GM10266 (cell line): Measurements from ENCODE around the gene SORBS1.

Experiments
- DNase-seq: peaks from one replicate; pipeline ENCODE4 v3.0.0; 2012; ENCODE audit errors: extremely low spot score
- TF ChIP-seq, protein P1 (sequence below): IDR thresholded peaks from 2 replicates; pipeline ENCODE4 v1.5.1; 2012; ENCODE audit warnings: mild to moderate bottlenecking, low read depth; ENCODE audit not compliant: control insufficient read depth, insufficient read depth; ENCODE audit errors: missing control alignments

Gene SORBS1

DNA sequence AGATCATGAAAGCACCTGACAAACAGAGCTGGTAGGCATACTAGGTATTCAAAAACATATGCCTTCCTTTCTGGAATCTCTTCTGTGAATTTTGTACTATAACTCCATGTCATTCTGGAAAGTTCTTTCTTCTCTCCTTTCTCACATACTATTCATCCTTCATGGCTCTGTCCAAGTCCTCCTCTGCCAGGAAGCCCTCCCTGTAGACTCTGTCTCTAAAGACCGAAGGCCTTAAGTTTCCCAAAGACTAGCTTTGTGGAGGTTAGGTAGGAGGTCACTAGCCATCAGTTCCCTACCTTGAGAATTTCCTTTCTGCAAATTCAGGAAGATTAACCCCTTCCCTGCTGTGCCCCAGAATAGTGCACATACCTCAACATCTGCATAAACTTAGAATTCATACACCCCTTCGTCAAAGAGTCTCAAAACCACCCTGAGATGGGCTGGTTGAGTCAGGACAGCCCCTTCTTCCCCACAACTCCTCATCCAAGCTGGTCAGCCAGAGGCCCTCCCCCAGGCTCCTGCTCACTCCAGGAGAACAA lies 20.6 kb downstream of the SORBS1 start:
- TF ChIP-seq, protein P1, sequence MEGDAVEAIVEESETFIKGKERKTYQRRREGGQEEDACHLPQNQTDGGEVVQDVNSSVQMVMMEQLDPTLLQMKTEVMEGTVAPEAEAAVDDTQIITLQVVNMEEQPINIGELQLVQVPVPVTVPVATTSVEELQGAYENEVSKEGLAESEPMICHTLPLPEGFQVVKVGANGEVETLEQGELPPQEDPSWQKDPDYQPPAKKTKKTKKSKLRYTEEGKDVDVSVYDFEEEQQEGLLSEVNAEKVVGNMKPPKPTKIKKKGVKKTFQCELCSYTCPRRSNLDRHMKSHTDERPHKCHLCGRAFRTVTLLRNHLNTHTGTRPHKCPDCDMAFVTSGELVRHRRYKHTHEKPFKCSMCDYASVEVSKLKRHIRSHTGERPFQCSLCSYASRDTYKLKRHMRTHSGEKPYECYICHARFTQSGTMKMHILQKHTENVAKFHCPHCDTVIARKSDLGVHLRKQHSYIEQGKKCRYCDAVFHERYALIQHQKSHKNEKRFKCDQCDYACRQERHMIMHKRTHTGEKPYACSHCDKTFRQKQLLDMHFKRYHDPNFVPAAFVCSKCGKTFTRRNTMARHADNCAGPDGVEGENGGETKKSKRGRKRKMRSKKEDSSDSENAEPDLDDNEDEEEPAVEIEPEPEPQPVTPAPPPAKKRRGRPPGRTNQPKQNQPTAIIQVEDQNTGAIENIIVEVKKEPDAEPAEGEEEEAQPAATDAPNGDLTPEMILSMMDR, result no peak
- no peak for DNase-seq

DNA sequence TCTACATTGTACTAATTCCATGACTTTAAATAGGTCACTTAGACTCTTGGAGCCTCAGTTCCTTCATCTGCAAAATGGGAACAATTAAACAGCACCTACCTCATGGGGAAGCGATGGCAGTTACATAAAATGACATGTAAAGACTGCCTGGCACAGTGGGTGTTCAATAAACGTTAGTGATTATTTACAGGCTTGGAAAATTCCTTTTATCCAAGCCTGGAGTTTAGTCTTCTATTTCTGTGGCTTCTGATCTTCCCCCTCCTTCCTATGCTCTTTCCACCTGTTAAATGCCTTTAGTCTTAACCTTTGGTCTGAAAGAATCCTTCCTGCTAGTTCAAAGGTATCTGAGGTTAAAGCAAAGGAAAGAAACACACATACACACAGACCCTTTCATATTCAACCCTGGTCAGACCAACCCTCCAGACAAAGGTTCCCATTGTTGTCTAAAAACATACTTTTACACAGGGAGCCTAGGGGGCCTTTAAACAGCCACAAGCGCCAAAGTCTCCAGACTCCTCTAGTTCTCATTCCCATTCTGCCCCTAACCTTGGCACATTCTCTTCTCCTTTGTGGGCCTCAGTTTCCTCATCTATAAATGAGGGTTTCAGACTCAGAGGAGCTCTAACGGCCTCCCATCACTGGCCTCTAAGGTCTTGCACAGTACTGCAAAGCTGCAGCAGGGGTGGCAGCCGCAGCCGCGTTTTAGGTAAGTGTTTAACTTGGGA lies 21.4 kb downstream of the SORBS1 start:
- DNase-seq, result no peak
- TF ChIP-seq, protein P1, result no peak

DNA sequence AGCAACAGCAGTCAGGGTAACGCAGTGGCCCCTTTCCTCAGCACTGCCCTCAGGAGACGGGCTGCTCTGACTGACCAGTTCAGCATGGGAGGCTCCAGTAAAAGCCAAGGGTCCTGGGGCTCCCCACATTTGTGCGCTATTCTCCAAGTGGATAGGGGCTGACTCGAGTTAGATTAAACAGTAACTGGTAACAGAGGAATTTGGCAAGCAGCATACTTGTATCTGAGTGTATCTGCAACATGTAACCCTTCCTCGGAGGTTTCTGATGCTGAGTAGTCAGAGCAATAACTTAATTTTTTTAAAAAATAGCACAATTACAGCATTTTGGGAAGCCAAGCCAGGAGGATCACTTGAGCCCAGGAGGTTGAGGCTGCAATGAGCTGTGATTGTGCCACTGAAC lies 22.8 kb downstream of the SORBS1 start:
- TF ChIP-seq, protein P1, result no peak
- DNase-seq, result no peak

DNA sequence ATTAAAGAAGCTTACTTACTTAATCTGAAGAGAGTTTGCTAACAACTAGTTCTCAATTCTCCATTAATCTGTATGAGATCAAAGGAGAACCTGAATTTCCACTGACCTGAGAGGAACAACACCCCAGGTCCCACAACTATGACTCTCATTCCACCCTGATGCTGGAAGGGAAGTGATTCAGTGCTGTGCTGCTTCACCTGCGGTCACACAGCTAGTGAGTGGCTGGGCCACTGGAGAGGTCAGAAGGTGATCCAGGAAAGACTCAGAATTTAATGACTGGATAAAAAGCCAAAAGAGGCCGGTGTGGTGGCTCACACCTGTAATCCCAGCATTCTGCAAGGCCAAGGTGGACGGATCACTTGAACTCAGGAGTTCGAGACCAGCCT lies 23.6 kb downstream of the SORBS1 start:
- no peak for DNase-seq
- TF ChIP-seq, protein P1, result no peak

DNA sequence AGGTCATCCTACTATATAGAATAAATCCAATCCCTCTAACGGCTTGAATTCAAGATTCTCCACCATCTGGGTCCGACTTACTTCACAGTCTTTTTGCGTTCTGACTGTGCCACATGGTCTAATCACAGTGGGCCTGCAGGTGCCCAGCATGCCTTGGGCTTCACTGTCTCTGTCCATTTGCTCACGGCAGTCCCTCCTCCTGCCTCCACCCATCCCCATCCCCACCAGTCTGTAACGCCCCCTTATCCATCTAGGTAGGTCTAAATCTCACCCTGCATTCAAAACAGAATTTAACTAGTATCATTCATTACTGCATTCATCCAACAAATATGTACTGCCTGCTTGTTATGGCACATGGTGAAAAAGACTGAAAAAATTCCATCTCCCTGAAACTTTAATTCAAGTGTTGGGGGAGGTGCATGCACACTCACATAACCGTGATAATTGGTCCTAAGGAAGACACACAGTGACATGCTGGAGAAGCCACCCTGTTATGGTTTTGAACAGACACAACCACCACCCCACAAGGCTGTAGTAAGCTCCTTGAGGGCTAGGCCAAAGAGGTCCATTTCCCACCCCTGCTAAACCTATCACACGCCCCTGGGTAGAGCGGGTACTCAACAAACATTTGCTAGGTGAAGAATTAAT lies 24.2 kb downstream of the SORBS1 start:
- DNase-seq, result no peak
- TF ChIP-seq, protein P1, result no peak

DNA sequence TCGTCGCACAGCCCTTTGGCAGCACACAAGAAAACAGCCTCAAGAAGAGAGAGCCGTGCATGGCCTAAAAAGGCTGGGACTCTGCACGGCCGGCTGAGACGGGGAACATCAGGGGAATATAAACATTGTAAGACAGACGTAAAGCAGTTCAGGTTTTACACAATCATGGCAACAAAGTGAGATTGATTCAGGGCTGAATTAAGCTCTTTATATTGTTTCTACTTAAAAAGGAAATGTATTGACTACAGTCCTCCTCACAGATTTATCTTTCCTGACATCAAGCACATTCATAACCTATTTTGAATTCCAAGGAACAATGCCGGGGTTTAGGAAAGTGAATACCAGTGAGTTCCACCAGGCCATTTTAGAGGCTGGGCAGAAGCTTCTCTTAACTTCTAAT lies 25.2 kb downstream of the SORBS1 start:
- DNase-seq, result no peak
- TF ChIP-seq, protein P1, result no peak

DNA sequence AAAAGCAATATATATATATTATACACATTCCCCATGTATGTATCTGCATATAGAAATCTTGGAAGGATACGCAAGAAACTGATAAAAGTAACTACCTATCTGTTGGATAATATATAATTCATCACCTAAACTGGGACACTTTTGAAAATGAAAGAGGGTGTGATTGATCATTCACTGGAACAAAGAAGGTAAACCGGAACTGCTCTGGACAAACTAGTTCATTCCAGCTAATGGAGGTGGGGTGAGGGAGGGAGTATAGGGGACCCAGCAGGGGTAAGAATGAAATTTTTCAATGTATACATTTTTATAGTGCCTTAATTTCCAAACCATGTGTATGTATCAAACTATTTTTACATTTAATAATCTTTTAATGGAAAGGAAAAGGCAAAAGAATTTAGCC lies 25.6 kb downstream of the SORBS1 start:
- TF ChIP-seq, protein P1, result no peak
- DNase-seq, result no peak
